Panc1 (cell line): ENCODE results near the gene COL23A1. TPM values are rescaled to one million over a fixed set of nuclear protein-coding genes. Genes with fewer than 3 reads are reported as not detected.

Experiments
- ATAC-seq: fragments of 200-7000 bp; cut with Tn5 transposase; 2 replicates; pipeline ENCODE4 v1.9.1; 2020; ENCODE audit warnings: mild to moderate bottlenecking, moderate library complexity
- BruUV-seq: library from RNA; stranded (reverse); fragments of 400-500 nt; replicated peaks from 2 replicates; lab custom pipeline; 2021; lab: Mats Ljungman, UMichigan
- CTCF ChIA-PET: fragments of 300-600 bp; sonication (Branson Sonifier 250); formaldehyde crosslinking; loops from one replicate; lab custom pipeline; 2022; ENCODE audit warnings: antibody characterized with exemption; lab: Charles Lee
- POLR2A ChIA-PET: fragments of 300-600 bp; sonication (Branson Sonifier 250); formaldehyde crosslinking; loops from one replicate; lab custom pipeline; 2022; ENCODE audit warnings: antibody characterized with exemption; lab: Charles Lee
- DNase-seq: peaks from one replicate; pipeline ENCODE4 v3.0.0-alpha.2; 2010; ENCODE audit warnings: low read depth, low spot score
- H3K27ac ChIP-seq: 2 replicates; pipeline ENCODE4 v1.5.1; 2011; ENCODE audit warnings: mild to moderate bottlenecking, low read length, inconsistent platforms
- H3K27me3 ChIP-seq: fragments of 200-500 bp; sonication (Bioruptor generic); 2 replicates; pipeline ENCODE4 v1.6.0; 2014; ENCODE audit warnings: low read length, inconsistent platforms; ENCODE audit not compliant: control insufficient read depth, insufficient read depth
- H3K36me3 ChIP-seq: fragments of 200-500 bp; sonication (Bioruptor generic); 2 replicates; pipeline ENCODE4 v1.5.1; 2014; ENCODE audit warnings: inconsistent platforms, mild to moderate bottlenecking, low read length, moderate library complexity; ENCODE audit not compliant: control insufficient read depth, insufficient read depth
- H3K4me1 ChIP-seq: 2 replicates; pipeline ENCODE4 v1.5.1; 2011; ENCODE audit warnings: inconsistent platforms, mild to moderate bottlenecking, low read length, moderate library complexity; ENCODE audit not compliant: control insufficient read depth, insufficient read depth
- H3K4me3 ChIP-seq, 2 experiments: 2 replicates each; pipeline ENCODE4 v1.5.1; 2011 to 2012; ENCODE audit warnings: low read depth in 2 of 2, low read length in 2 of 2, mild to moderate bottlenecking in 2 of 2, inconsistent platforms in 1 of 2, moderate library complexity in 1 of 2
- H3K9me3 ChIP-seq: fragments of 200-500 bp; sonication (Bioruptor generic); 2 replicates; pipeline ENCODE4 v1.5.1; 2014; ENCODE audit warnings: low read depth, mild to moderate bottlenecking, inconsistent platforms, low read length, moderate library complexity; ENCODE audit not compliant: control insufficient read depth, insufficient read depth
- POLR2AphosphoS5 ChIP-seq: IDR thresholded peaks from 2 replicates; pipeline ENCODE4 v1.6.1; 2012; ENCODE audit warnings: mild to moderate bottlenecking, low read depth, low read length, moderate library complexity
- REST ChIP-seq, 2 experiments: IDR thresholded peaks; 2 replicates each; pipeline ENCODE4 v1.6.1; 2011 to 2012; ENCODE audit warnings: low read depth in 2 of 2, control low read depth in 1 of 2, low read length in 1 of 2, mild to moderate bottlenecking in 1 of 2, moderate library complexity in 1 of 2; ENCODE audit not compliant: insufficient read depth in 1 of 2
- SIN3A ChIP-seq: IDR thresholded peaks from 2 replicates; pipeline ENCODE4 v1.6.1; 2012; ENCODE audit warnings: low read depth, mild to moderate bottlenecking, low read length, moderate library complexity, borderline replicate concordance; ENCODE audit not compliant: insufficient read depth
- TCF7L2 ChIP-seq: IDR thresholded peaks from 2 replicates; pipeline ENCODE4 v1.6.1; 2011; ENCODE audit warnings: mild to moderate bottlenecking, low read depth, low read length, inconsistent platforms
- in situ Hi-C: cut with HindIII; loops from 2 replicates; pipeline ENCODE4 v1.10.0; 2016; ENCODE audit warnings: low sequenced_read_pairs, low pct_unique_long_range_greater_than_20kb
- intact Hi-C: fragments of 100-400 bp; cut with micrococcal nuclease; formaldehyde crosslinking; loops from one replicate; pipeline ENCODE4 v1.10.0; 2022; ENCODE audit not compliant: unreplicated experiment
- total RNA-seq: library from RNA; stranded (reverse); gene quantifications from one replicate; pipeline ENCODE4 v1.2.1, GENCODE V29; 2021; ENCODE audit not compliant: unreplicated experiment
- TF ChIP-seq, protein P1 (sequence below): fragments of 450-650 bp; IDR thresholded peaks from 2 replicates; pipeline ENCODE4 v1.5.1; 2017; ENCODE audit warnings: mild to moderate bottlenecking

Gene COL23A1
- total RNA-seq, 1 experiment from 2014 or later = 0.05 TPM

DNA sequence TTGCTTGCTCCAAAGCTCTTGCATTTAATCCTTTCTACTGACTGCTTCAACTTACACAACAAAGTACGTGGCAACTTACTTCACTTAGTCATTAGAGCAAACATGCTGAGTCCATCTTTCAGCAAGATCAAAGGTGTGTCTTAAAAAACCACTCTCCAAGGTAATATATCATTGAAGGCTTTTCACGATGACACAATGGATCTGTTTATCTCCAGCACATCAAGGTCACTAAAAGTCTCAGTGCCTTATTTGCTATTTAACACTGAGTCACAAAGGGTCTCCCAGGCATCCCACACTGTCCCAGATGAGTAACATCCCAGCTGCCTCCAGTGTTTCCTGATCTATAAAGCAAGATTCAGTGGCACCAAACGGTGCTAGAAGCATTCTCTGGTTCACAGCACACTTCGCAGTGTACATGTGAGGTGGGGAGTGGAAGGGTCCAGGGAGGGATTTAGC, 40.3 kb upstream of the COL23A1 start:
- DNase-seq = no peak
- intact Hi-C loops (no loop called here), in situ Hi-C loops (no loop called here)
- ChIA-PET CTCF (interaction anchor here (0.5 kb wide), 1 partner anchor 26 kb away, joined by 6 read pairs; no protein-coding TSS in a partner anchor), POLR2A (interaction anchor here (0.6 kb wide), 1 partner anchor 75 kb away, joined by 3 read pairs; no protein-coding TSS in a partner anchor)
- no TSS peak for BruUV-seq
- TF ChIP-seq, protein P1, sequence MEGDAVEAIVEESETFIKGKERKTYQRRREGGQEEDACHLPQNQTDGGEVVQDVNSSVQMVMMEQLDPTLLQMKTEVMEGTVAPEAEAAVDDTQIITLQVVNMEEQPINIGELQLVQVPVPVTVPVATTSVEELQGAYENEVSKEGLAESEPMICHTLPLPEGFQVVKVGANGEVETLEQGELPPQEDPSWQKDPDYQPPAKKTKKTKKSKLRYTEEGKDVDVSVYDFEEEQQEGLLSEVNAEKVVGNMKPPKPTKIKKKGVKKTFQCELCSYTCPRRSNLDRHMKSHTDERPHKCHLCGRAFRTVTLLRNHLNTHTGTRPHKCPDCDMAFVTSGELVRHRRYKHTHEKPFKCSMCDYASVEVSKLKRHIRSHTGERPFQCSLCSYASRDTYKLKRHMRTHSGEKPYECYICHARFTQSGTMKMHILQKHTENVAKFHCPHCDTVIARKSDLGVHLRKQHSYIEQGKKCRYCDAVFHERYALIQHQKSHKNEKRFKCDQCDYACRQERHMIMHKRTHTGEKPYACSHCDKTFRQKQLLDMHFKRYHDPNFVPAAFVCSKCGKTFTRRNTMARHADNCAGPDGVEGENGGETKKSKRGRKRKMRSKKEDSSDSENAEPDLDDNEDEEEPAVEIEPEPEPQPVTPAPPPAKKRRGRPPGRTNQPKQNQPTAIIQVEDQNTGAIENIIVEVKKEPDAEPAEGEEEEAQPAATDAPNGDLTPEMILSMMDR = no peak
- TF ChIP-seq REST (IDR thresholded peaks at IDR 0.05; ENCODE audit: insufficient read depth in 1 of 2, low read depth in 2 of 2, low read length in 1 of 2) = no peak
- TF ChIP-seq POLR2AphosphoS5 = no peak
- no peak for TF ChIP-seq SIN3A
- no peak for TF ChIP-seq TCF7L2
- H3K36me3 ChIP-seq = peaks cover 2% of the 10 kb centered on the region; the same call in 1 of the 2 replicates
- H3K27me3 ChIP-seq = no peaks in the 10 kb centered on the region
- H3K9me3 ChIP-seq = peaks cover 5% of the 10 kb centered on the region; the same call in 1 of the 2 replicates
- H3K4me3 ChIP-seq = no peak overlapping the region
- ATAC-seq = no peak
- H3K4me1 ChIP-seq = 0 out of 2 replicates have a peak, but pooled peaks cover 2% of the 10 kb centered on the region
- H3K27ac ChIP-seq = no peak overlapping the region

GRCh38 chr5:178627259-178627598, 37.0 kb upstream of the COL23A1 start:
- no TSS peak for BruUV-seq
- ChIA-PET POLR2A (no interaction called here), CTCF (no interaction called here)
- Histone ChIP-seq H3K9me3 (peaks cover 5% of the 10 kb centered on the region; the same call in 1 of the 2 replicates), H3K27me3 (no peaks in the 10 kb centered on the region), H3K27ac (peak overlapping the region; percentile 88), H3K4me1 (peaks cover 20% of the 10 kb centered on the region), H3K36me3 (peaks cover 12% of the 10 kb centered on the region), H3K4me3 (peak overlapping the region; percentile 91 to 99)
- ATAC-seq (peak; percentile 55), DNase-seq (no peak)
- in situ Hi-C loops (no loop called here), intact Hi-C loops (no loop called here)
- TF ChIP-seq REST (IDR thresholded peaks at IDR 0.05; ENCODE audit: insufficient read depth in 1 of 2, low read depth in 2 of 2, low read length in 1 of 2) (no peak), TCF7L2 (no peak), SIN3A (no peak), POLR2AphosphoS5 (no peak)
- TF ChIP-seq, protein P1 = no peak
